ENCODE results near the gene UNC119B.
A peak's percentile ranks its signal among the peaks of the same experiment; 100 is the strongest.

Gene UNC119B

DNA sequence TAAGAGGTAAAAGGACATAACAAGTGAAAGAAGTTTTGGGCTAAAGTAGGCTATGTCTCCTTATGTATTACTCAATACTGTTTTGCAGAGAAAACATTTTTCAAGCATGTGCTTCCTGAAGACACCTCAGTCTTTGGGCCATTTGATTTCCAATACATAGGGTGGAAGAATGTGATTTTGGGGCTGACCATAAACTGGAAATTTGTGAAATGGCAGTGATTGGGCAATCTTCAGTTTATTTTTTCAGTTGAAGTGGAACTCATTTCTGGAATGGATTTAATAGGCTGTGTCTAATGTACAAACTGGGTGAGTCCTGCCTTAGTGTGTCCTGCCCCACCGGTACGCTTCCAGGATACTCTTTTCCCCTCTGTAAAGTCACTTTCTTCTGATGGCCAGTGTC, 12.5 kb downstream of the UNC119B start:
- Histone ChIP-seq H4K12ac (ENCODE audit: low read depth, low read length) (no peak overlapping the region), H3K4me3 (ENCODE audit: low read depth, low read length) (no peak overlapping the region), H3K79me2 (ENCODE audit: control insufficient read depth, insufficient read depth, low read length, poor library complexity) (no peaks in the 10 kb centered on the region), H2BK12ac (ENCODE audit: low read length) (no peak overlapping the region), H4K91ac (ENCODE audit: low read depth, low read length) (no peak overlapping the region), H3K23ac (ENCODE audit: low read length) (no peak overlapping the region), H3K4ac (ENCODE audit: low read depth, low read length) (no peak overlapping the region), H3K9ac (ENCODE audit: low read length) (no peak overlapping the region), H4K8ac (ENCODE audit: low read depth, low read length) (no peak overlapping the region), H3K27ac (ENCODE audit: low read depth, low read length) (no peak overlapping the region), H2BK120ac (ENCODE audit: insufficient read depth, low read length, poor library complexity) (no peak overlapping the region), H3K4me2 (ENCODE audit: low read length) (no peak overlapping the region), H2AFZ (ENCODE audit: insufficient read depth, low read length, poor library complexity) (no peak overlapping the region), H3K79me1 (ENCODE audit: low read length) (peaks cover 4% of the 10 kb centered on the region), H3K36me3 (ENCODE audit: control insufficient read depth in 1 of 2, insufficient read depth in 2 of 2, low read length in 2 of 2) (peaks cover 28 to 47% of the 10 kb centered on the region in 2 experiments), H3K27me3 (ENCODE audit: insufficient read depth, low read length) (no peaks in the 10 kb centered on the region), H2BK5ac (ENCODE audit: low read depth, low read length, poor library complexity) (no peak overlapping the region), H3K18ac (ENCODE audit: low read length) (no peak overlapping the region), H2AK5ac (ENCODE audit: low read length) (no peak overlapping the region), H3K9me3 (ENCODE audit: insufficient read depth, low read depth, low read length) (peaks cover 1% of the 10 kb centered on the region), H3K4me1 (ENCODE audit: control insufficient read depth in 1 of 2, insufficient read depth in 2 of 2, low read length in 2 of 2) (peaks cover 3 to 9% of the 10 kb centered on the region in 2 experiments), H3K14ac (ENCODE audit: low read length) (no peak overlapping the region)
- no peak for DNase-seq
- no CpG with 5 or more reads among the region's 2 CpGs for WGBS (ENCODE audit: extremely low coverage, insufficient coverage, insufficient read length)

DNA sequence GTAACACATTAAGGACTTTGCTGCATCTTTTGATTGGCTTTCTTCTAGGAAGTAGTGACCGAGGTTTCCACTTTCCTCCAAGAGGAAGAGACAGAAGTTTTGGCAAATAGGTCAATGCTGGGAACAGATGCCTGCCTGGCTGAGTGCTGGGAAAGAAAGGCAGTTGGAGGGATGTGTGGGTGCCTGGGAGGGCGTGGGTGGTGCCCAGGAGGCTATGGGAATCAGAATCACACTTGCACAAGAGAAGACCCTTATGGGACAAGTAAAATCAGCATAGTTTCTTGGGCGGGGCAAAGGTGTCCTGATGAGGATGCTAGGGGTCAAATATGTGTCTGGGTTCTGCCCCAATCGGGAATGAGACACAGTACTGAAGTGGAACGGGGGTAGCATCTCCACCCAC, 14.5 kb downstream of the UNC119B start:
- peaks cover 4% of the 10 kb centered on the region for H3K79me1 ChIP-seq (ENCODE audit: low read length)
- no peak overlapping the region for H3K18ac ChIP-seq (ENCODE audit: low read length)
- H2BK120ac ChIP-seq (ENCODE audit: insufficient read depth, low read length, poor library complexity), result no peak overlapping the region
- no peak overlapping the region for H2BK12ac ChIP-seq (ENCODE audit: low read length)
- H2AK5ac ChIP-seq (ENCODE audit: low read length), result no peak overlapping the region
- no peak overlapping the region for H4K8ac ChIP-seq (ENCODE audit: low read depth, low read length)
- H3K4me3 ChIP-seq (ENCODE audit: low read depth, low read length), result no peak overlapping the region
- H3K4ac ChIP-seq (ENCODE audit: low read depth, low read length), result no peak overlapping the region
- no peaks in the 10 kb centered on the region for H3K79me2 ChIP-seq (ENCODE audit: control insufficient read depth, insufficient read depth, low read length, poor library complexity)
- no peak overlapping the region for H3K27ac ChIP-seq (ENCODE audit: low read depth, low read length)
- DNase-seq, result no peak
- no peak overlapping the region for H4K91ac ChIP-seq (ENCODE audit: low read depth, low read length)
- H2BK5ac ChIP-seq (ENCODE audit: low read depth, low read length, poor library complexity), result no peak overlapping the region
- H3K9me3 ChIP-seq (ENCODE audit: insufficient read depth, low read depth, low read length), result peaks cover 1% of the 10 kb centered on the region
- H3K36me3 ChIP-seq (ENCODE audit: control insufficient read depth in 1 of 2, insufficient read depth in 2 of 2, low read length in 2 of 2), result peaks cover 21 to 33% of the 10 kb centered on the region in 2 experiments
- no peak overlapping the region for H3K9ac ChIP-seq (ENCODE audit: low read length)
- no peak overlapping the region for H3K14ac ChIP-seq (ENCODE audit: low read length)
- no peak overlapping the region for H3K23ac ChIP-seq (ENCODE audit: low read length)
- no peaks in the 10 kb centered on the region for H3K27me3 ChIP-seq (ENCODE audit: insufficient read depth, low read length)
- peaks cover 3 to 9% of the 10 kb centered on the region in 2 experiments for H3K4me1 ChIP-seq (ENCODE audit: control insufficient read depth in 1 of 2, insufficient read depth in 2 of 2, low read length in 2 of 2)
- no peak overlapping the region for H2AFZ ChIP-seq (ENCODE audit: insufficient read depth, low read length, poor library complexity)
- no peak overlapping the region for H4K12ac ChIP-seq (ENCODE audit: low read depth, low read length)
- no CpG with 5 or more reads among the region's 5 CpGs for WGBS (ENCODE audit: extremely low coverage, insufficient coverage, insufficient read length)
- H3K4me2 ChIP-seq (ENCODE audit: low read length), result peak overlapping the region; percentile 85

DNA sequence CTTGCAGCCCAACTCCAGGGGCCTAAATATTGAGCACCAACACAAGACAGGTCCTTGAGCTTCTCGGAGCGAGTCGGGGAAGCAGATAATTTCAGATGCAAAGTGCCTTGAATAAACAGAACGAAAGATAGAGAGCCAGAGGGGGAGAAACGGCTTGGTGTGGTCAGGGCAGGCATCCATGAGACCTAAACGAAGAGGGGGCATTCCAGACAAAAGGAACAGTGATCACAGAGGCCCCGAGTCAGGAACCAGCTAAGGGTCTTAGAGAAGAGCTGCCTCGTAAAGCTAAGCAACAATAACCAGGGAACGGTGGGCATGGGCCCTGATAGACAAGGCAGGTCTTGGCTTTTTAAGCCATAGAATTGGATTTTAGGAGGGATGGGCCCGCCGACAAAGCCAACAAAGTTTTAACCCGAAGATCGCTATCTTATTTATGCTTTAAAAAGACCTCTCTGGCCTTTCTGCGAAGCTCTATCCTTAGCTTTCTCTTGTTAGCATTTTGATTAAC, 14.9 kb downstream of the UNC119B start:
- Histone ChIP-seq H3K14ac (ENCODE audit: low read length) (no peak overlapping the region), H3K9me3 (ENCODE audit: insufficient read depth, low read depth, low read length) (peaks cover 1% of the 10 kb centered on the region), H3K18ac (ENCODE audit: low read length) (no peak overlapping the region), H3K79me1 (ENCODE audit: low read length) (peaks cover 4% of the 10 kb centered on the region), H2BK5ac (ENCODE audit: low read depth, low read length, poor library complexity) (no peak overlapping the region), H4K91ac (ENCODE audit: low read depth, low read length) (no peak overlapping the region), H2BK12ac (ENCODE audit: low read length) (no peak overlapping the region), H2AFZ (ENCODE audit: insufficient read depth, low read length, poor library complexity) (no peak overlapping the region), H3K9ac (ENCODE audit: low read length) (peak overlapping the region; percentile 1), H3K4me2 (ENCODE audit: low read length) (peak overlapping the region; percentile 85), H3K27ac (ENCODE audit: low read depth, low read length) (no peak overlapping the region), H3K23ac (ENCODE audit: low read length) (no peak overlapping the region), H3K4me3 (ENCODE audit: low read depth, low read length) (peak overlapping the region; percentile 83), H4K12ac (ENCODE audit: low read depth, low read length) (no peak overlapping the region), H2AK5ac (ENCODE audit: low read length) (no peak overlapping the region), H3K4ac (ENCODE audit: low read depth, low read length) (no peak overlapping the region), H3K36me3 (ENCODE audit: control insufficient read depth in 1 of 2, insufficient read depth in 2 of 2, low read length in 2 of 2) (peaks cover 17 to 30% of the 10 kb centered on the region in 2 experiments), H4K8ac (ENCODE audit: low read depth, low read length) (no peak overlapping the region), H3K79me2 (ENCODE audit: control insufficient read depth, insufficient read depth, low read length, poor library complexity) (no peaks in the 10 kb centered on the region), H3K27me3 (ENCODE audit: insufficient read depth, low read length) (no peaks in the 10 kb centered on the region), H2BK120ac (ENCODE audit: insufficient read depth, low read length, poor library complexity) (no peak overlapping the region), H3K4me1 (ENCODE audit: control insufficient read depth in 1 of 2, insufficient read depth in 2 of 2, low read length in 2 of 2) (peaks cover 3 to 9% of the 10 kb centered on the region in 2 experiments)
- DNase-seq, result no peak
- no CpG with 5 or more reads among the region's 14 CpGs for WGBS (ENCODE audit: extremely low coverage, insufficient coverage, insufficient read length)

DNA sequence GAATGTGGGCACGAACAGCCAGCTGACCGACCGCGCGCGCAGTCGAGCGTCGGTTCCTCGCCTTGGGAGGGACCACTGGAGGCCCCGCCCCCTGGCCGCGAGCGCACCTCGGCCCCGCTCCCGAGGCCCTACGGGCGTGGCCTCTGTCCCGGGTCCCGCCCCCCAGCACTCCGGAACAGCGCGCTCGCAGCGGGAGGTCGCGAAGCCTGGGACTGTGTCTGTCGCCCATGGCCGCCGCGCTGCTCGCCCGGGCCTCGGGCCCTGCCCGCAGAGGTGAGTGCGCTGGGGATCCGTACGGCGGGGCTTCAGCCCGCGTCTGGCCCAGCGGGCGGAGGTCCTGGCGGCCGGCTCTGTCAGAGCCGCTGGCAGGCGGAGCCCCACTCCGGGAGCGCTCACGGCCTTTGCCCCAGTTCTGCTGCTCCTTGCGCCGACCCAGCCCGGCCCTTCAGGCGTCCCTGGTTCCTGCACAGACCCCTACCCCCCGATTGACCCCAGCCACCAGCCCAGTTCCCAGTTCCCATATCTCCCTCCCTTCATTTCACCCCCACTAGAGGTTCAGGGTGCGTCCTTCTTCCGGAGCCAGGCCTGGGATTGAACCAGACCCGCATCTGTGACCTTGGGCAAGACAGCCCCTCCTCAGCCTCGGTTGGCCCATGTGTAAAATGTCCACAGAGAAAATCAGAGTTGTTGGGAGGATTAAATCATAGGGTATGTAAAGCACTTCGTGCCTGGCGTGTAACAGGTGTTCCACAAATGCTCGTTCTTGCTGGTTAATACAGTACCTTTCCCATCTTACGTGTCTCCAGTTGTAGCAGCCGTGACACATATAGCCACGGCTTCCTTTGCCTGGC, 15.6 kb downstream of the UNC119B start, which contains the start of gene ACADS:
ACADS (plus strand) TSS at position 168 of the 851 bp plus-strand sequence; CDS start at position 228, 60 bp downstream.
- Histone ChIP-seq H3K4ac (ENCODE audit: low read depth, low read length) (no peak within 1 kb of the TSS), H4K91ac (ENCODE audit: low read depth, low read length) (peak within 1 kb of the TSS; percentile 67), H4K8ac (ENCODE audit: low read depth, low read length) (peak within 1 kb of the TSS; percentile 74), H3K27ac (ENCODE audit: low read depth, low read length) (no peak within 1 kb of the TSS), H3K4me3 (ENCODE audit: low read depth, low read length) (peak within 1 kb of the TSS; percentile 83), H3K9me3 (ENCODE audit: insufficient read depth, low read depth, low read length) (peaks cover 1% of the 10 kb centered on the region), H3K4me2 (ENCODE audit: low read length) (peak within 1 kb of the TSS; percentile 85), H3K79me1 (ENCODE audit: low read length) (peaks cover 4% of the 10 kb centered on the region), H2BK5ac (ENCODE audit: low read depth, low read length, poor library complexity) (peak within 1 kb of the TSS; percentile 43), H3K14ac (ENCODE audit: low read length) (peak within 1 kb of the TSS; percentile 42), H3K4me1 (ENCODE audit: control insufficient read depth in 1 of 2, insufficient read depth in 2 of 2, low read length in 2 of 2) (peaks cover 3 to 9% of the 10 kb centered on the region in 2 experiments), H2BK12ac (ENCODE audit: low read length) (no peak within 1 kb of the TSS), H3K9ac (ENCODE audit: low read length) (peak within 1 kb of the TSS; percentile 71), H3K27me3 (ENCODE audit: insufficient read depth, low read length) (no peaks in the 10 kb centered on the region), H2AFZ (ENCODE audit: insufficient read depth, low read length, poor library complexity) (peak within 1 kb of the TSS; percentile 75), H4K12ac (ENCODE audit: low read depth, low read length) (peak within 1 kb of the TSS; percentile 34), H3K79me2 (ENCODE audit: control insufficient read depth, insufficient read depth, low read length, poor library complexity) (no peaks in the 10 kb centered on the region), H2BK120ac (ENCODE audit: insufficient read depth, low read length, poor library complexity) (peak within 1 kb of the TSS; percentile 23), H3K23ac (ENCODE audit: low read length) (no peak within 1 kb of the TSS), H3K36me3 (ENCODE audit: control insufficient read depth in 1 of 2, insufficient read depth in 2 of 2, low read length in 2 of 2) (peaks cover 13 to 27% of the 10 kb centered on the region in 2 experiments), H3K18ac (ENCODE audit: low read length) (peak within 1 kb of the TSS; percentile 59), H2AK5ac (ENCODE audit: low read length) (no peak within 1 kb of the TSS)
- WGBS (ENCODE audit: extremely low coverage, insufficient coverage, insufficient read length), result no CpG with 5 or more reads among the region's 66 CpGs
- DNase-seq, result peak; percentile 87 to 93
